T-helper 17 cell (primary cell): ENCODE results near the gene NYNRIN. TPM values are rescaled to one million over a fixed set of nuclear protein-coding genes. Genes with fewer than 3 reads are reported as not detected.
"Not testable (repeated sequence)": the region's sequence is repeated elsewhere in the genome, so short reads cannot be mapped to it uniquely, and the experiment has no call there.

Experiments
- ATAC-seq: fragments of 150-1000 bp; cut with Tn5 transposase; 2 replicates; pipeline ENCODE4 v1.10.0; 2021; ENCODE audit warnings: mild to moderate bottlenecking, moderate library complexity
- DNase-seq, 3 donors: peaks; one replicate each; pipeline versions ENCODE4 v3.0.0 to v3.0.0-alpha.2; 2020 to 2021
- H3K9me3 ChIP-seq: one replicate; pipeline ENCODE4 v1.7.0; 2013; ENCODE audit warnings: low read length, mild to moderate bottlenecking; ENCODE audit not compliant: control insufficient read depth, poor library complexity, severe bottlenecking
- H3K27ac Mint-ChIP-seq: one replicate; pipeline ENCODE4 v1.8.0; 2022; ENCODE audit warnings: mild to moderate bottlenecking, moderate library complexity, mixed read lengths
- H3K27me3 Mint-ChIP-seq: one replicate; pipeline ENCODE4 v1.8.0; 2022; ENCODE audit warnings: mixed read lengths
- H3K36me3 Mint-ChIP-seq: one replicate; pipeline ENCODE4 v1.8.0; 2022; ENCODE audit warnings: low read depth, mixed read lengths
- H3K4me1 Mint-ChIP-seq: one replicate; pipeline ENCODE4 v1.8.0; 2022; ENCODE audit warnings: mild to moderate bottlenecking, mixed read lengths
- H3K4me3 Mint-ChIP-seq: one replicate; pipeline ENCODE4 v1.8.0; 2022; ENCODE audit warnings: mild to moderate bottlenecking, moderate library complexity, mixed read lengths
- total RNA-seq, 4 donors: library from RNA in 2 of 4; stranded (reverse) in 2 of 4; gene quantifications; one replicate each; pipeline ENCODE4 v1.2.3 and lab custom pipeline; 2022 to 2026

Gene NYNRIN
- under 1 TPM in 1 of 2 donors, not detected in 1; 0.22 TPM for total RNA-seq
- total RNA-seq (lab: John Stamatoyannopoulos, UW) = 0.15 to 4.2 reads per million in 2 donors

- Mint-ChIP-seq H3K4me1 (peaks cover 25% of the 10 kb centered on the region), H3K4me3 (peak within 1 kb of the TSS; percentile 87), H3K27me3 (peaks cover 35% of the 10 kb centered on the region), H3K36me3 (no peaks in the 10 kb centered on the region), H3K27ac (peak within 1 kb of the TSS; percentile 43)
- DNase-seq = peak in 1 of 3 donors; percentile 28
- ATAC-seq = peak; percentile 80
- H3K9me3 ChIP-seq = no peaks in the 10 kb centered on the region
Observed at GRCh38 chr14:24398653-24399446, at the start of gene NYNRIN. NYNRIN (plus strand) TSS chr14:24399003; CDS start chr14:24399247, 244 bp downstream.

DNA sequence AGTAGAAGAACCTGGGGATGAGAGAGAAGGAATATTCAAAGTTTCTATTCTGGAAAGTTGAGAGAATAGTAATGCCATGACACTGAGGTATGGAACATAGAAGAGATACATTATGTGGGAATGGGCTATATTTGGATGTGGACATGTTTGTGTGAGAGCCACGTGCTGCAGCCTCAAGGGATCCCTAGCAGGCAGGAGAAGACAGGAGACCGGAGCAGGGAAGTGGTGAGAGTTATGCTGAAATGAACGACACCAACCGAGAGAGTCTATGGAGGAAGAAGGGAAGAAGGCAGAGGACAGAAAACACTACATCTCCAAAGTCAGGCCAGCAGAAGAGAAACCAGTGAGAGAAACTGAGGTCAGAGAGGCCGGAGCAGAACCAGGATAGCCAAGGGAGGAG is 49.1 kb upstream of the NYNRIN start:
- Mint-ChIP-seq H3K4me3 (no peak overlapping the region), H3K27ac (no peak overlapping the region), H3K4me1 (peaks cover 5% of the 10 kb centered on the region), H3K27me3 (peaks cover 85% of the 10 kb centered on the region), H3K36me3 (peaks cover 10% of the 10 kb centered on the region)
- ATAC-seq (no peak), DNase-seq (no peak)
- no peaks in the 10 kb centered on the region for H3K9me3 ChIP-seq

GRCh38 chr14:24351517-24351916 is 47.3 kb upstream of the NYNRIN start:
- Mint-ChIP-seq H3K27me3 (peaks cover 72% of the 10 kb centered on the region), H3K4me1 (peaks cover 5% of the 10 kb centered on the region), H3K36me3 (peaks cover 10% of the 10 kb centered on the region), H3K4me3 (no peak overlapping the region), H3K27ac (no peak overlapping the region)
- ATAC-seq = no peak
- no peaks in the 10 kb centered on the region for H3K9me3 ChIP-seq
- DNase-seq = no peak

GRCh38 chr14:24353559-24354481 is 45.0 kb upstream of the NYNRIN start:
- peaks cover 5% of the 10 kb centered on the region for H3K4me1 Mint-ChIP-seq
- DNase-seq = no peak
- H3K27ac Mint-ChIP-seq = peak overlapping the region; percentile 57
- H3K9me3 ChIP-seq = no peaks in the 10 kb centered on the region
- peaks cover 56% of the 10 kb centered on the region for H3K27me3 Mint-ChIP-seq
- H3K36me3 Mint-ChIP-seq = peaks cover 10% of the 10 kb centered on the region
- H3K4me3 Mint-ChIP-seq = no peak overlapping the region
- ATAC-seq = no peak

- H3K9me3 ChIP-seq, H3K4me1 Mint-ChIP-seq, DNase-seq, H3K4me3 Mint-ChIP-seq, ATAC-seq, H3K36me3 Mint-ChIP-seq, H3K27ac Mint-ChIP-seq: not testable (repeated sequence)
- H3K27me3 Mint-ChIP-seq = peaks cover 50% of the 10 kb centered on the region
Observed at GRCh38 chr14:24354482-24354825, 44.3 kb upstream of the NYNRIN start.

DNA sequence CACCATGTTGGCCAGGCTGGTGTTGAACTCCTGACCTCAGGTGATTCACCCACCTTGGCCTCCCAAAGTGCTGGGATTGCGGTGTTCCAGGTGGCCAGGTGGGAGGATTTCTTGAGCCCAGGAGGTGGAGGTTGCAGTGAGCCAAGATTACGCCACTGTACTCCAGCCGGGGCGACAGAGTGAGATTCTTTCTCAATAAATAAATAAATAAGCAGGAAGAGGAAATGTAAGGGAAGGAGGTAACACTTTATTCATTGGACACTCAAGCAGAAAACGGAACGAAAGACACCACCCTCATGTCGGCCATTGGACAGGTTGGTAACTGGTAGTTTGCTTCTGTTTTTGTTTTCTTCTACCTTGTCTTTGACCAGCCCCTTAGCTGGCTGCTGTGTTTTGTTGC is 43.8 kb upstream of the NYNRIN start:
- peaks cover 5% of the 10 kb centered on the region for H3K4me1 Mint-ChIP-seq
- ATAC-seq = no peak
- no peaks in the 10 kb centered on the region for H3K9me3 ChIP-seq
- no peak overlapping the region for H3K27ac Mint-ChIP-seq
- H3K4me3 Mint-ChIP-seq = no peak overlapping the region
- DNase-seq = no peak
- H3K27me3 Mint-ChIP-seq = peaks cover 49% of the 10 kb centered on the region
- H3K36me3 Mint-ChIP-seq = peaks cover 3% of the 10 kb centered on the region

DNA sequence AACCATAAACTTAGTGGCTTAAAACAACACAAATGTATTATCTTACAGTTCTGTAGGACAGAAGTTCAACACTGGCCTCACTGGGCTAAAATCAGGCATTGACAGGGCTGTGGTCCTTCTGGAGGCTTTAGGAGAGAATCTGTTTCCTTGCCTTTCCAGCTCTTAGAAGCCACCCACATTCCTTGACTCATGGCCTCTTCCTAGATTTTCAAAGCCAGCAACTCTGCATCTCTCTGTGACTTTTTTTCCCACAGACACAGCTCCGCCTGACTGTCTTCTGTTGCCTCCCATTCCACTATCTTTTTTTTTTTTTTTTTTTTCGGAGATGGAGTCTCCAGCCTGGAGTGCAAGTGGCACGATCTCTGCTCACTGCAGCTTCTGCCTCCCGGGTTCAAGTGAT is 42.6 kb upstream of the NYNRIN start:
- H3K36me3 Mint-ChIP-seq = peaks cover 2% of the 10 kb centered on the region
- no peaks in the 10 kb centered on the region for H3K9me3 ChIP-seq
- ATAC-seq = no peak
- H3K4me3 Mint-ChIP-seq = no peak overlapping the region
- H3K4me1 Mint-ChIP-seq = peaks cover 5% of the 10 kb centered on the region
- no peak overlapping the region for H3K27ac Mint-ChIP-seq
- H3K27me3 Mint-ChIP-seq = peaks cover 44% of the 10 kb centered on the region
- DNase-seq = no peak

DNA sequence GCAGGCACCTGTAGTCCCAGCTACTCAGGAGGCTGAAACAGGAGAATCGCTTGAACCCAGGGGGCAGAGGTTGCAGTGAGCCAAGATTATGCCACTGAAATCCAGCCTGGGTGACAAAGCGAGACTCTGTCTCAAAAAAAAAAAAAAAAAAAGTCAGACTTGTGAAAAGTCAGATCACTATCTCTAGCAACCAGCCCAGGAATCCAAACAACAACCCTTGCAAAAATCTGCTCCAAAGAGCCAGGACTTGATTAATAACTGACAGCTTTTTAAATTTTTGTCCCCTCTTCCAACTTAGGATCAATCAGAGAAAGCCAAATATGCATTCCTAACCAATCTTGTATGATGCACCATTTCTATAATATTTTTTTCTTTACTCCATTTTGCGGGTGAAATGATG is 38.5 kb upstream of the NYNRIN start:
- H3K27me3 Mint-ChIP-seq = peaks cover 41% of the 10 kb centered on the region
- H3K36me3 Mint-ChIP-seq = peaks cover 4% of the 10 kb centered on the region
- ATAC-seq (no peak), DNase-seq (no peak)
- no peaks in the 10 kb centered on the region for H3K9me3 ChIP-seq
- peaks cover 5% of the 10 kb centered on the region for H3K4me1 Mint-ChIP-seq
- H3K27ac Mint-ChIP-seq = no peak overlapping the region
- no peak overlapping the region for H3K4me3 Mint-ChIP-seq

- H3K4me3 Mint-ChIP-seq = no peak overlapping the region
- H3K9me3 ChIP-seq = no peaks in the 10 kb centered on the region
- H3K36me3 Mint-ChIP-seq = peaks cover 4% of the 10 kb centered on the region
- DNase-seq (no peak), ATAC-seq (no peak)
- peaks cover 50% of the 10 kb centered on the region for H3K27me3 Mint-ChIP-seq
- H3K4me1 Mint-ChIP-seq = peaks cover 12% of the 10 kb centered on the region
- H3K27ac Mint-ChIP-seq = no peak overlapping the region
Observed at GRCh38 chr14:24361326-24361725, 37.5 kb upstream of the NYNRIN start.

DNA sequence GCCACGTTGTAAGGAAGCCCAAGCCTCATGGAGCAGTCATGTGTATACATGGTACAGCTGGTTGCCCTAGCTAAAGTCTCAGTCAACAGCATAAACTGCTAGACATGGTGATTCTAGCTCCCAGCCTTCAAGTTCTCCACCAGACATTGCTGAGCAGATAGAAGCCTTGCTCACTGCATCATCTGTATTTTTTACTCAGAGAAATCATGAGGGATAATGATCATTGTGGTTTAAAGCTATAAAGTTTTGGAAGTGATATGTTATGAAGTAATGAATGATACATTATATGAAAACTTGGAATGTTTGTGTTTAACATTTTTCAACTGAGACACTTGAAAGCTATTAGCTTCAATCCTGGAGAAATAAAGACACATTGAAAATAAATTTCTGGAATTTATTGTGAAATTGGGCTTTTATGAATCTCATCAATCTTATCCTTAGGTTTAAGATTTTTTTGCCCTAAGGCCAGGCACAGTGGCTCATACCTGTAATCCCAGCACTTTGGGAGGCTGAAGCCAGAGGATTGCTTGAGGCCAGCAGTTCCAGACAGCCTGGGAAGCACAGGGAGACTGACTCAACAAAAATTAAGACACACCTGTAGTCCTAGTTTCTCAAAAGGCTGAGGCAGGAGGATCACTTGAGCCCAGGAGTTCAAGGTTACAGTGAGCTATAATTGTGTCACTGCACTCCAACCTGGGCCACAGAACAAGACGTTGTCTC is 36.4 kb upstream of the NYNRIN start:
- no peak overlapping the region for H3K27ac Mint-ChIP-seq
- peaks cover 4% of the 10 kb centered on the region for H3K36me3 Mint-ChIP-seq
- no peaks in the 10 kb centered on the region for H3K9me3 ChIP-seq
- H3K4me1 Mint-ChIP-seq = peaks cover 20% of the 10 kb centered on the region
- DNase-seq (no peak), ATAC-seq (no peak)
- H3K27me3 Mint-ChIP-seq = peaks cover 57% of the 10 kb centered on the region
- H3K4me3 Mint-ChIP-seq = no peak overlapping the region

GRCh38 chr14:24363401-24363800 is 35.4 kb upstream of the NYNRIN start:
- no peak for ATAC-seq
- Mint-ChIP-seq H3K4me3 (no peak overlapping the region), H3K27ac (no peak overlapping the region), H3K27me3 (peaks cover 61% of the 10 kb centered on the region), H3K36me3 (peaks cover 4% of the 10 kb centered on the region), H3K4me1 (peaks cover 27% of the 10 kb centered on the region)
- DNase-seq = no peak
- H3K9me3 ChIP-seq = no peaks in the 10 kb centered on the region

- H3K9me3 ChIP-seq = no peaks in the 10 kb centered on the region
- Mint-ChIP-seq H3K4me1 (peaks cover 27% of the 10 kb centered on the region), H3K36me3 (peaks cover 4% of the 10 kb centered on the region), H3K27ac (no peak overlapping the region), H3K4me3 (no peak overlapping the region), H3K27me3 (peaks cover 62% of the 10 kb centered on the region)
- ATAC-seq (no peak), DNase-seq (no peak)
Observed at GRCh38 chr14:24364841-24365240, 34.0 kb upstream of the NYNRIN start.
